ENCODE data around the gene IL1RAPL1. TPM values are rescaled to one million over a fixed set of nuclear protein-coding genes. Genes with fewer than 3 reads are reported as not detected.
"Not testable (repeated sequence)": the region's sequence is repeated elsewhere in the genome, so short reads cannot be mapped to it uniquely, and the experiment has no call there.

Gene IL1RAPL1
- total RNA-seq, 2 experiments from 2014 or later: not detected

GRCh38 chrX:29090811-29091210, 503.6 kb downstream of the IL1RAPL1 start:
- Mint-ChIP-seq H3K9me3 (no peaks in the 10 kb centered on the region), H3K4me3 (no peak overlapping the region), H3K4me1 (ENCODE audit: low read depth) (no peaks in the 10 kb centered on the region), H3K27ac (no peak overlapping the region), H3K36me3 (ENCODE audit: low read depth) (no peaks in the 10 kb centered on the region), H3K27me3 (no peaks in the 10 kb centered on the region)
- ATAC-seq (no peak), DNase-seq (no peak)
- POLR2A ChIA-PET: no interaction called here
- intact Hi-C loops (cut with micrococcal nuclease): no loop called here
- CTCF ChIA-PET: no interaction called here
- TF ChIP-seq CTCF (IDR thresholded peaks at IDR 0.05): no peak

GRCh38 chrX:29107231-29107630, 520.0 kb downstream of the IL1RAPL1 start:
- Mint-ChIP-seq H3K4me1 (ENCODE audit: low read depth) (no peaks in the 10 kb centered on the region), H3K36me3 (ENCODE audit: low read depth) (no peaks in the 10 kb centered on the region), H3K27me3 (no peaks in the 10 kb centered on the region), H3K4me3 (no peak overlapping the region), H3K27ac (no peak overlapping the region), H3K9me3 (peaks cover 2% of the 10 kb centered on the region)
- CTCF ChIA-PET: no interaction called here
- POLR2A ChIA-PET: no interaction called here
- ATAC-seq (no peak), DNase-seq (no peak)
- TF ChIP-seq CTCF (IDR thresholded peaks at IDR 0.05): no peak
- intact Hi-C loops (cut with micrococcal nuclease): no loop called here

- Mint-ChIP-seq H3K4me1 (ENCODE audit: low read depth) (no peaks in the 10 kb centered on the region), H3K27ac (no peak overlapping the region), H3K27me3 (no peaks in the 10 kb centered on the region), H3K36me3 (ENCODE audit: low read depth) (no peaks in the 10 kb centered on the region), H3K4me3 (no peak overlapping the region), H3K9me3 (no peaks in the 10 kb centered on the region)
- POLR2A ChIA-PET: no interaction called here
- CTCF ChIA-PET: no interaction called here
- ATAC-seq (no peak), DNase-seq (no peak)
- TF ChIP-seq CTCF (IDR thresholded peaks at IDR 0.05): no peak
- intact Hi-C loops (cut with micrococcal nuclease): no loop called here
Measured at GRCh38 chrX:29110041-29110440, 522.8 kb downstream of the IL1RAPL1 start.

GRCh38 chrX:29113221-29113620, 526.0 kb downstream of the IL1RAPL1 start:
- ChIA-PET CTCF (no interaction called here), POLR2A (no interaction called here)
- no peaks in the 10 kb centered on the region for H3K4me1 Mint-ChIP-seq (ENCODE audit: low read depth)
- no peaks in the 10 kb centered on the region for H3K27me3 Mint-ChIP-seq
- H3K4me3 Mint-ChIP-seq: no peak overlapping the region
- no peak for ATAC-seq
- no peak for DNase-seq
- no peak overlapping the region for H3K27ac Mint-ChIP-seq
- H3K36me3 Mint-ChIP-seq (ENCODE audit: low read depth): no peaks in the 10 kb centered on the region
- no peak for TF ChIP-seq CTCF (IDR thresholded peaks at IDR 0.05)
- peaks cover 2% of the 10 kb centered on the region for H3K9me3 Mint-ChIP-seq
- intact Hi-C loops (cut with micrococcal nuclease): no loop called here

- H3K9me3 Mint-ChIP-seq; H3K27ac Mint-ChIP-seq; H3K36me3 Mint-ChIP-seq (ENCODE audit: low read depth); intact Hi-C loops (cut with micrococcal nuclease); ATAC-seq; DNase-seq; CTCF ChIA-PET; H3K4me3 Mint-ChIP-seq; H3K4me1 Mint-ChIP-seq (ENCODE audit: low read depth); H3K27me3 Mint-ChIP-seq; POLR2A ChIA-PET: not testable (repeated sequence)
Measured at GRCh38 chrX:29122817-29123216, 535.6 kb downstream of the IL1RAPL1 start.

GRCh38 chrX:29130905-29131304, 543.7 kb downstream of the IL1RAPL1 start:
- intact Hi-C loops (cut with micrococcal nuclease): no loop called here

More at GRCh38 chrX:29130905-29131304, 543.7 kb downstream of the IL1RAPL1 start:
- H3K4me1 Mint-ChIP-seq (ENCODE audit: low read depth): no peaks in the 10 kb centered on the region
- no peaks in the 10 kb centered on the region for H3K36me3 Mint-ChIP-seq (ENCODE audit: low read depth)
- DNase-seq: no peak
- H3K27ac Mint-ChIP-seq: no peak overlapping the region
- ChIA-PET CTCF (no interaction called here), POLR2A (no interaction called here)
- no peak overlapping the region for H3K4me3 Mint-ChIP-seq
- H3K27me3 Mint-ChIP-seq: no peaks in the 10 kb centered on the region
- ATAC-seq: no peak
- peaks cover 2% of the 10 kb centered on the region for H3K9me3 Mint-ChIP-seq
- TF ChIP-seq CTCF (IDR thresholded peaks at IDR 0.05): no peak

Data from activated CD8-positive, alpha-beta T cell treated with anti-CD3 and anti-CD28 coated beads for 36 hours (primary cell).